ENCODE data around the gene ADAM12.

The ADAM12 gene

GRCh38 chr10:126437635-126438406, 49.5 kb upstream of the ADAM12 start (continued):
- no peak for TF ChIP-seq ZNF302 (tag by site-specific recombination; IDR thresholded peaks at IDR 0.05; ENCODE audit: low read depth)
- TF ChIP-seq RBAK (tag by site-specific recombination; IDR thresholded peaks at IDR 0.05): no peak
- TF ChIP-seq ZNF350 (tag by site-specific recombination; IDR thresholded peaks at IDR 0.05): no peak

GRCh38 chr10:126434235-126434634, 46.0 kb upstream of the ADAM12 start:
- no peaks in the 10 kb centered on the region for H3K36me3 ChIP-seq (ENCODE audit: control insufficient read depth in 2 of 2, insufficient read depth in 1 of 2, low read length in 2 of 2)
- no peaks in the 10 kb centered on the region for H3K4me1 ChIP-seq (ENCODE audit: control insufficient read depth, insufficient read depth, low read length)
- POLR2A ChIA-PET: no interaction called here
- TF ChIP-seq KLF7 (tag by site-specific recombination; IDR thresholded peaks at IDR 0.05; ENCODE audit: borderline replicate concordance) (no peak), ZBTB7A (tag by site-specific recombination; IDR thresholded peaks at IDR 0.05; ENCODE audit: low read depth) (no peak), ATF2 (tag by site-specific recombination; IDR thresholded peaks at IDR 0.05; ENCODE audit: low read depth) (no peak), ZNF510 (tag by site-specific recombination; IDR thresholded peaks at IDR 0.05; ENCODE audit: insufficient replicate concordance) (no peak), ZSCAN4 (tag by site-specific recombination; IDR thresholded peaks at IDR 0.05) (no peak), ZNF76 (tag by site-specific recombination; IDR thresholded peaks at IDR 0.05; ENCODE audit: borderline replicate concordance, low read depth) (no peak), ZNF837 (tag by site-specific recombination; IDR thresholded peaks at IDR 0.05) (no peak), TSHZ1 (tag by site-specific recombination; IDR thresholded peaks at IDR 0.05; ENCODE audit: borderline replicate concordance) (no peak), SCRT1 (tag by site-specific recombination; IDR thresholded peaks at IDR 0.05; ENCODE audit: borderline replicate concordance) (no peak), ZNF266 (tag by site-specific recombination; IDR thresholded peaks at IDR 0.05; ENCODE audit: low read depth) (no peak), ZNF169 (tag by site-specific recombination; IDR thresholded peaks at IDR 0.05) (no peak), ZNF140 (tag by site-specific recombination; IDR thresholded peaks at IDR 0.05) (no peak), GFI1B (tag by site-specific recombination; IDR thresholded peaks at IDR 0.05) (no peak)
- no peak overlapping the region for H3K27ac ChIP-seq (ENCODE audit: extremely low read depth, low read depth, low read length)
- CTCF ChIA-PET: no interaction called here
- H3K4me3 ChIP-seq (ENCODE audit: low read depth, low read length): no peak overlapping the region
- H3K9me3 ChIP-seq (ENCODE audit: control insufficient read depth, insufficient read depth, low read depth, low read length): no peaks in the 10 kb centered on the region

- H3K9me3 ChIP-seq (ENCODE audit: control insufficient read depth, insufficient read depth, low read depth, low read length): no peaks in the 10 kb centered on the region
- ChIA-PET CTCF (interaction anchor here (0.5 kb wide), 1 partner anchor 64 kb away, joined by 3 read pairs; no protein-coding TSS in a partner anchor), POLR2A (no interaction called here)
- H3K36me3 ChIP-seq (ENCODE audit: control insufficient read depth in 2 of 2, insufficient read depth in 1 of 2, low read length in 2 of 2): no peaks in the 10 kb centered on the region
- no peak for TF ChIP-seq ZNF2 (tag by site-specific recombination; IDR thresholded peaks at IDR 0.05)
- TF ChIP-seq ZNF274 (IDR thresholded peaks at IDR 0.05; ENCODE audit: low read length): no peak
- TF ChIP-seq ZNF274 (tag by site-specific recombination; IDR thresholded peaks at IDR 0.05; ENCODE audit: borderline replicate concordance): no peak
- no peak for TF ChIP-seq ZNF645 (tag by site-specific recombination; IDR thresholded peaks at IDR 0.05)
- TF ChIP-seq ZNF623 (tag by site-specific recombination; IDR thresholded peaks at IDR 0.05): no peak
- TF ChIP-seq ZNF174 (tag by site-specific recombination; IDR thresholded peaks at IDR 0.05): no peak
- no peak overlapping the region for H3K4me3 ChIP-seq (ENCODE audit: low read depth, low read length)
- no peaks in the 10 kb centered on the region for H3K4me1 ChIP-seq (ENCODE audit: control insufficient read depth, insufficient read depth, low read length)
- H3K27ac ChIP-seq (ENCODE audit: extremely low read depth, low read depth, low read length): no peak overlapping the region
Observed at GRCh38 chr10:126433351-126433750, 45.1 kb upstream of the ADAM12 start.
